ENCODE data around the gene C11orf87. TPM values are rescaled to one million over a fixed set of nuclear protein-coding genes. Genes with fewer than 3 reads are reported as not detected.

C11orf87 gene
- total and polyA plus RNA-seq, 2 of the 8 experiments (the other 6 are each of a cell fraction or from before 2014, with no cell fraction given): 0.22 to 0.32 TPM

GRCh38 chr11:109443052-109443451, 21.1 kb downstream of the C11orf87 start:
- Histone ChIP-seq H3K4ac (replicated peaks; ENCODE audit: insufficient read length, low read depth, low read length) (no peak overlapping the region), H3K27me3 (replicated peaks in 1 of 4; ENCODE audit: control insufficient read depth in 3 of 4, extremely low read depth in 1 of 4, insufficient read depth in 3 of 4, low read length in 3 of 4) (no peaks in the 10 kb centered on the region), H3K56ac (replicated peaks; ENCODE audit: insufficient read length, low read depth, low read length) (no peak overlapping the region), H4K91ac (replicated peaks; ENCODE audit: insufficient read length, low read length) (no peak overlapping the region), H2BK5ac (ENCODE audit: low read depth, low read length) (no peak overlapping the region), H2BK120ac (replicated peaks; ENCODE audit: low read depth, low read length) (no peak overlapping the region), H4K8ac (ENCODE audit: extremely low read depth, insufficient read depth, low read length) (no peak overlapping the region), H2BK20ac (ENCODE audit: low read length) (no peak overlapping the region), H3K18ac (ENCODE audit: extremely low read depth, low read length) (no peak overlapping the region), H3K79me2 (ENCODE audit: control insufficient read depth in 1 of 2, insufficient read depth in 2 of 2, low read length in 2 of 2) (no peaks in the 10 kb centered on the region), H3K36me3 (ENCODE audit: control insufficient read depth in 2 of 4, insufficient read depth in 4 of 4, low read length in 3 of 4) (no peaks in the 10 kb centered on the region; a peak in 1 of 8 replicates), H3K4me2 (ENCODE audit: insufficient read depth in 1 of 2, low read depth in 2 of 2, low read length in 2 of 2) (no peak overlapping the region), H3K14ac (ENCODE audit: insufficient read length) (no peak overlapping the region), H3K27ac (ENCODE audit: low read depth, low read length) (no peak overlapping the region), H2BK15ac (ENCODE audit: low read length) (no peak overlapping the region), H2AK5ac (ENCODE audit: low read depth, low read length) (no peak overlapping the region), H2BK12ac (ENCODE audit: low read depth, low read length) (no peak overlapping the region), H4K20me1 (replicated peaks in 1 of 2; ENCODE audit: control insufficient read depth in 1 of 2, insufficient read depth in 2 of 2, low read length in 2 of 2) (no peaks in the 10 kb centered on the region), H3K23me2 (ENCODE audit: low read depth, low read length) (no peaks in the 10 kb centered on the region), H3K79me1 (ENCODE audit: low read depth, low read length) (no peaks in the 10 kb centered on the region), H3K4me1 (replicated peaks in 1 of 4; ENCODE audit: control insufficient read depth in 3 of 4, insufficient read depth in 4 of 4, low read length in 3 of 4) (no peaks in the 10 kb centered on the region), H3K23ac (ENCODE audit: insufficient read length) (no peak overlapping the region), H3K4me3 (ENCODE audit: extremely low read depth in 1 of 4, insufficient read depth in 2 of 4, low read depth in 3 of 4, low read length in 4 of 4) (no peak overlapping the region), H4K5ac (ENCODE audit: insufficient read length, low read depth, low read length) (no peak overlapping the region), H3K9me3 (ENCODE audit: insufficient read depth in 2 of 2, low read depth in 1 of 2, low read length in 1 of 2) (no peaks in the 10 kb centered on the region), H2AFZ (ENCODE audit: low read length) (no peak overlapping the region), H3K9ac (replicated peaks in 1 of 4; ENCODE audit: extremely low read depth in 1 of 4, low read depth in 3 of 4, low read length in 3 of 4) (no peak overlapping the region)
- 92% methylated on average over 1 of the region's 1 CpG; no CpG with 5 or more reads in 1 of the 2 experiments for WGBS, 2 experiments (ENCODE audit: extremely low coverage in 1 of 2, insufficient coverage in 1 of 2, insufficient read length in 1 of 2, insufficient replicate concordance in 2 of 2, low coverage in 1 of 2, low lambda C conversion rate in 2 of 2, missing lambda C conversion rate in 1 of 2)
- FAIRE-seq (no peak), DNase-seq (ENCODE audit: low read depth in 1 of 2, low spot score in 2 of 2) (no peak)
- ChIA-PET CTCF (ENCODE audit: partially characterized antibody) (no interaction called here), POLR2A (ENCODE audit: partially characterized antibody) (no interaction called here)
- TF ChIP-seq E2F6 (IDR thresholded peaks at IDR 0.05) (no peak), RNF2 (IDR thresholded peaks at IDR 0.05; ENCODE audit: borderline replicate concordance, low read depth, low read length, missing control alignments, poor library complexity, severe bottlenecking) (no peak), ASH2L (IDR thresholded peaks at IDR 0.05; ENCODE audit: low read length) (no peak), CHD2 (IDR thresholded peaks at IDR 0.05; ENCODE audit: low read length) (no peak), EP300 (IDR thresholded peaks at IDR 0.05; ENCODE audit: borderline replicate concordance in 1 of 2, low read depth in 2 of 2, low read length in 2 of 2) (no peak), POLR2AphosphoS5 (IDR thresholded peaks at IDR 0.05; ENCODE audit: low read depth, low read length) (no peak)

Data from H1 (cell line).